Measurements from ENCODE around the gene SELENOP. TPM values are rescaled to one million over a fixed set of nuclear protein-coding genes. Genes with fewer than 3 reads are reported as not detected.

Gene SELENOP
- total and polyA plus RNA-seq, 2 of the 13 experiments (the other 11 are each of a cell fraction or from before 2014, with no cell fraction given): 1,895 to 2,083 TPM

DNA sequence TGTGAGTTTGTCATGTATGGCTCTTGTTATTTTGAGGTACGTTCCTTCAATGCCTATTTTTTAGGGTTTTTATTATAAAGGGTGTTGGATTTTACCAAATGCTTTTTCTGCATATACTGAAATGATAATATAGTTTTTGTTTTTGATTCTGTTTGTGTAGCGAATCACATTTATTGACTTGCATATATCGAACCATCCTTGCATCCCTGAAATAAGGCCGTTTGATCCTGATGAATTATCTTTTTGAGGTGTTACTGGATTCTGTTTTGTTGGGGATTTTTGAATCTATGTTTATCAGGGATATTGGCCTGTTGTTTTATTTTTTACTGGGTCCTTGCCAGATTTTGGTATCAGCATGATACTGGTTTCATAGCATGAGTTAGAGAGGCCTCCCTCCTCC is 25.9 kb downstream of the SELENOP start:
- ChIA-PET POLR2A (no interaction called here), CTCF (ENCODE audit: low intra/inter-chr PET ratio, low total read pairs) (no interaction called here)
- FAIRE-seq (no peak), ATAC-seq (no peak), DNase-seq (ENCODE audit: low spot score) (no peak)
- no peaks in the 10 kb centered on the region for H3K4me1 ChIP-seq (ENCODE audit: insufficient read depth, low read length)
- TF ChIP-seq, protein P1, sequence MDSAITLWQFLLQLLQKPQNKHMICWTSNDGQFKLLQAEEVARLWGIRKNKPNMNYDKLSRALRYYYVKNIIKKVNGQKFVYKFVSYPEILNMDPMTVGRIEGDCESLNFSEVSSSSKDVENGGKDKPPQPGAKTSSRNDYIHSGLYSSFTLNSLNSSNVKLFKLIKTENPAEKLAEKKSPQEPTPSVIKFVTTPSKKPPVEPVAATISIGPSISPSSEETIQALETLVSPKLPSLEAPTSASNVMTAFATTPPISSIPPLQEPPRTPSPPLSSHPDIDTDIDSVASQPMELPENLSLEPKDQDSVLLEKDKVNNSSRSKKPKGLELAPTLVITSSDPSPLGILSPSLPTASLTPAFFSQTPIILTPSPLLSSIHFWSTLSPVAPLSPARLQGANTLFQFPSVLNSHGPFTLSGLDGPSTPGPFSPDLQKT (CRISPR knock-in tag; IDR thresholded peaks at IDR 0.05; ENCODE audit: borderline replicate concordance): no peak
- TF ChIP-seq ZNF549 (CRISPR knock-in tag; IDR thresholded peaks at IDR 0.05) (no peak), NR2F1 (CRISPR knock-in tag; IDR thresholded peaks at IDR 0.05) (no peak), SETDB1 (CRISPR knock-in tag; IDR thresholded peaks at IDR 0.05; ENCODE audit: borderline replicate concordance) (no peak), TAF1 (CRISPR knock-in tag; IDR thresholded peaks at IDR 0.05) (no peak), ZBTB3 (CRISPR knock-in tag; IDR thresholded peaks at IDR 0.05; ENCODE audit: borderline replicate concordance, low read depth) (no peak), TSC22D2 (CRISPR knock-in tag; IDR thresholded peaks at IDR 0.05; ENCODE audit: borderline replicate concordance) (no peak), KLF13 (CRISPR knock-in tag; IDR thresholded peaks at IDR 0.05) (no peak), ZNF354B (CRISPR knock-in tag; IDR thresholded peaks at IDR 0.05) (no peak)
- TF ChIP-seq, protein P2, sequence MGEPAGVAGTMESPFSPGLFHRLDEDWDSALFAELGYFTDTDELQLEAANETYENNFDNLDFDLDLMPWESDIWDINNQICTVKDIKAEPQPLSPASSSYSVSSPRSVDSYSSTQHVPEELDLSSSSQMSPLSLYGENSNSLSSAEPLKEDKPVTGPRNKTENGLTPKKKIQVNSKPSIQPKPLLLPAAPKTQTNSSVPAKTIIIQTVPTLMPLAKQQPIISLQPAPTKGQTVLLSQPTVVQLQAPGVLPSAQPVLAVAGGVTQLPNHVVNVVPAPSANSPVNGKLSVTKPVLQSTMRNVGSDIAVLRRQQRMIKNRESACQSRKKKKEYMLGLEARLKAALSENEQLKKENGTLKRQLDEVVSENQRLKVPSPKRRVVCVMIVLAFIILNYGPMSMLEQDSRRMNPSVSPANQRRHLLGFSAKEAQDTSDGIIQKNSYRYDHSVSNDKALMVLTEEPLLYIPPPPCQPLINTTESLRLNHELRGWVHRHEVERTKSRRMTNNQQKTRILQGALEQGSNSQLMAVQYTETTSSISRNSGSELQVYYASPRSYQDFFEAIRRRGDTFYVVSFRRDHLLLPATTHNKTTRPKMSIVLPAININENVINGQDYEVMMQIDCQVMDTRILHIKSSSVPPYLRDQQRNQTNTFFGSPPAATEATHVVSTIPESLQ (CRISPR knock-in tag; conservative IDR thresholded peaks at IDR 0.05): no peak
- no peak overlapping the region for H3K27ac ChIP-seq (ENCODE audit: extremely low read length, insufficient read depth, low read length)
- no peak overlapping the region for H2AFZ ChIP-seq (ENCODE audit: low read length)
- no peaks in the 10 kb centered on the region for H4K20me1 ChIP-seq (ENCODE audit: insufficient read depth, low read length)
- no peak overlapping the region for H3K9ac ChIP-seq (ENCODE audit: insufficient read depth, low read depth, low read length)
- H3K9me3 ChIP-seq (ENCODE audit: low read length): peaks cover 19% of the 10 kb centered on the region
- H3K4me3 ChIP-seq (replicated peaks in 1 of 3; ENCODE audit: insufficient read depth in 1 of 3, low read depth in 2 of 3, low read length in 3 of 3): no peak overlapping the region
- no peak overlapping the region for H3K4me2 ChIP-seq (ENCODE audit: low read depth, low read length)
- H3K27me3 ChIP-seq (ENCODE audit: control insufficient read depth in 1 of 2, insufficient read depth in 2 of 2, low read length in 2 of 2): no peaks in the 10 kb centered on the region; a peak in 2 of 5 replicates
- no TSS peak for BruUV-seq (replicated peaks)
- H3K79me2 ChIP-seq (ENCODE audit: insufficient read depth, low read length): no peaks in the 10 kb centered on the region
- intact Hi-C loops (cut with micrococcal nuclease; ENCODE audit: unreplicated experiment) (no loop called here), in situ Hi-C loops (cut with HindIII; ENCODE audit: extremely low pct_ligation_motif_present, low pct_unique_long_range_greater_than_20kb) (no loop called here)
- no peaks in the 10 kb centered on the region for H3K36me3 ChIP-seq (replicated peaks in 1 of 2; ENCODE audit: control insufficient read depth in 1 of 2, insufficient read depth in 2 of 2, low read length in 2 of 2)
- 42% methylated on average over 4 of the region's 4 CpGs for WGBS (ENCODE audit: low lambda C conversion rate)
